DMS 273 (cell line): ENCODE results near the gene CCNH.
A peak's percentile ranks its signal among the peaks of the same experiment; 100 is the strongest.

Experiments used
- DNase-seq: peaks from one replicate; lab custom pipeline; 2025; ENCODE audit not compliant: unreplicated experiment; lab: John Stamatoyannopoulos, UW

Gene CCNH

DNA sequence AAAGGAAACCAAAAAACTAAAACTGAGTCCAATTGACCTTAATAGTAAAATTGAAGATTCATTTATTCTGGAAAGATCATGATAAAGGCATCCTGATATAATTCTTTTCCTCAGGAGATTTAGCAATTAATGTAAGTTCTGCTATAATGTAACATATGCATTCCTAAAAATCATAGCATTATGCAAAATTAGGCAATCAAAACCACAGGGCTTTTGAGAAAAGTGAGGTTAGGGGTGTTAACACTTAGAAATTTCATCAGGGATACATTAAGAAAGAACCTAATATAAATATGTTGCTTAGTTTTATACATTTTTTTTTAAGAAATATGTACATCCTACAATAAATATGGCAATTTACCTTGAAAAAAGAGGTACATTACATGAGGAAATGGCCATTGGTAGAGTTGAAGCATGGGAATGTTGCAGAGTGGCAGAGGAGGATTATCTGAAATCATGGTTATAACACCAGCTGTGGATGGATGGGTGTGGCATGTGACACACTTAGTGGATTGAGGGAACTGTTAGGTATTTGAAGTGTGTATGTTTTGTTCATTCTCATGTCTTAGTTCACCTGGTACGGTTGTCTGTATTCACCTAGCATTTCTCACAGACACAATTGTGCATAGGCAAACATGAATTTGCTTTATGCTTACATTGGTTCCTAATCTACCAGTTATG lies 51.1 kb downstream of the CCNH start:
- no peak for DNase-seq

DNA sequence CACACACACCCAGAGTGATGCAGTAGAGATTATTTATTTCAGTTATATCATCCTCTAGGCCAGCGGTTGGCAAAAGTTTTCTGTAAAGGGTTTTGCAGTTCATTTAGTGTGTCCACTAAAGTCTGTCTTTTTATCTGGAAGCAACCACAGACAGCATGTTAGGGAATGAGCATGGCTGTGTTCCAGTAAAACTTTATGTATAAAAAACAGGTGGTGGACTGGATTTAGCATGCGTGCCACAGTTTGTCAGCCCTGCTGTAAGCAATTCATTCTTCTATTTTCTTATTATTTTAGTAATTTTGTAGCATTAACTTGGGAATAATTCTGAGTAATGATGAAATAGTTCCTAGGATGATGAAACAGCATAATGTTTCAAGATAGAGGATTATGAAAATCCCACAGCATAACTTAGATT lies 51.7 kb downstream of the CCNH start:
- DNase-seq = peak; percentile 6

DNA sequence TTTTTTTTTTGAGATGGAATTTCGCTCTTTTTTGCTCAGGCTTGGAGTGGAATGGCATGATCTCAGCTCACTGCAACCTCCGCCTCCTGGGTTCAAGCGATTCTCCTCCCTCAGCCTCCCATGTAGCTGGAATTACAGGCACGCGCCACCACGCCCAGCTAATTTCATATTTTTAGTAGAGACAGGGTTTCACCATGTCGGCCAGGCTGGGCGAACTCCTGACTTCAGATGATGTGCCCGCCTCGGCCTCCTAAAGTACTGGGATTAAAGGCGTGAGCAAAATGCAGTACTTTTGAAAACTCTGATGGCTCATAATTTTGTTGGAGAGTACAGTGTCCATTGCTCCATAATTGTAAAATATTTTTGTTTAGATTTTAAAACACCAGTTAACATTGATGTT lies 52.6 kb downstream of the CCNH start:
- DNase-seq = no peak

DNA sequence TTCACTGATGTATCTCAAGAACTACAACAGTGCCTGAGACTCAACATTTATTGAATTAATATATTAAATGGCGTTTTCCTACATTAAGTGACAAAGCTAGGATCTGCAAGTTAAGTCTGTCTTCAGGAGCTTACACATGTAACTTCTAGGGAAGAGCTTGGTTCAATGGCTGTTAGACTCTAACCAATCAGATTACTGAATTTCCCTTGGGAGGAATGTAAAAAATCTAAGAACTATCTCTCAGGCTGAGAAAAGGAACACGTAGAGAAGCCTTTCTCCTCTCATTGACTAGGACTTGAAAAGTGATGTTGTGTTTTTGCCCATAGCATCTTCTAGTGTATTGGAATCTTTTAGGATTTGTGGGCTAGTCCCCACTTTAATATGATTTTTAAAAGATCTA lies 53.6 kb downstream of the CCNH start:
- no peak for DNase-seq

GRCh38 chr5:87354496-87354895 lies 58.2 kb downstream of the CCNH start:
- no peak for DNase-seq

DNA sequence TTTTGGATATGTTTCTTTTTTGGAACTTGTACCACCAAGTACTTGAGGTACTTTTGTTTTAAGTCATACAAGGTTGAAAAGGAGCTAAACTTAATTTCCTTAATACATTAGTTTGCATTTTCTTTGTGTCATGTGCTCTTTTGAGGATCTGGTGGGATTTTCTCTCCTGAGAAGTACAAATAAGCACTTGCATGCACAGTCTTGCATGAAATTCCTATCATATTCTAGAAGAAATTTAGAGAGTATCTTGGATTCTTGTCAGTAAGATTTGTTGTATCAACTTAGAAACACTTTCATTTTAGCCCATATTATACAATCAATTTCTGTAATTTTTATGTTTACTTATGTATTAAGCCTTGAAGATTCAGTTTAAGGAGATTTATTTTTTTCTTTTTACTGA lies 64.9 kb downstream of the CCNH start:
- no peak for DNase-seq

DNA sequence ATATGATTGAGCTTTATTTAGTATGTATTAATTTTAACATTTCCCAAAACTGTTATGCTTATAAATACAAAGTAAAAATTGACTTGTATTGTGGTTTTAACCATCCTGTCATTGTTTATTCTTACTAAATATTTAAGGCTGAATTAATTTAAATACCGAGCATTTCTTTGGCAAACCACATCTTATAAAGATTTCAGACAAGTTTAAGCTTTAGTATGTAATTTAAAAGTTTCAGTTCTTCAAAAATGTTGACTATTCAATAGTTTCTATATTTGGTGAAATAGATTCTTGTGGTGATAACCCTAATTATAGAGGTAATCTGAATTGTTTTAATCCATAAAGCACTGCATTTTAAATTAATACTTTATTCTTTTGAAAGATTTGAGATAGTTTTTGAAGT lies 65.5 kb downstream of the CCNH start:
- DNase-seq = no peak
